SK-N-SH treated with all-trans-retinoic acid at 6 μM for 48 hours (cell line): ENCODE results near the gene CMTM2.

ENCODE experiments used
- ATAC-seq: fragments of 200-7000 bp; cut with Tn5 transposase; 3 replicates; pipeline ENCODE4 v1.9.1; 2020; ENCODE audit warnings: mild to moderate bottlenecking, moderate library complexity
- ARNTL ChIP-seq: fragments of 450-650 bp; formaldehyde crosslinking; IDR thresholded peaks from 2 replicates; pipeline ENCODE4 v1.5.0; 2020; ENCODE audit warnings: low read depth, mild to moderate bottlenecking, moderate library complexity, borderline replicate concordance
- BACH2 ChIP-seq: fragments of 250-450 bp; sonication (Bioruptor Pico); IDR thresholded peaks from 2 replicates; pipeline ENCODE4 v1.9.0; 2021; ENCODE audit warnings: mild to moderate bottlenecking, borderline replicate concordance
- CREB5 ChIP-seq: fragments of 250-450 bp; sonication (Bioruptor Pico); IDR thresholded peaks from 2 replicates; pipeline ENCODE4 v1.5.1; 2020; ENCODE audit warnings: low read depth, mild to moderate bottlenecking, moderate library complexity
- CSDC2 ChIP-seq: fragments of 250-450 bp; sonication (Bioruptor Pico); IDR thresholded peaks from 2 replicates; pipeline ENCODE4 v1.5.0; 2020; ENCODE audit warnings: mild to moderate bottlenecking, moderate library complexity
- ESRRG ChIP-seq: fragments of 250-450 bp; sonication (Bioruptor Pico); IDR thresholded peaks from 2 replicates; pipeline ENCODE4 v1.6.1; 2021; ENCODE audit warnings: mild to moderate bottlenecking
- GLIS3 ChIP-seq: fragments of 250-450 bp; sonication (Bioruptor Pico); IDR thresholded peaks from 2 replicates; pipeline ENCODE4 v1.5.0; 2020; ENCODE audit warnings: mild to moderate bottlenecking, moderate library complexity
- ISL1 ChIP-seq: fragments of 250-450 bp; sonication (Bioruptor Pico); IDR thresholded peaks from 2 replicates; pipeline ENCODE4 v2.1.2; 2022; ENCODE audit warnings: mild to moderate bottlenecking, moderate library complexity
- OSR1 ChIP-seq: fragments of 250-450 bp; sonication (Bioruptor Pico); IDR thresholded peaks from 2 replicates; pipeline ENCODE4 v1.8.0; 2022; ENCODE audit warnings: moderate library complexity, mild to moderate bottlenecking, inconsistent platforms
- PATZ1 ChIP-seq: fragments of 250-450 bp; sonication (Bioruptor Pico); IDR thresholded peaks from 2 replicates; pipeline ENCODE4 v1.8.0; 2020; ENCODE audit warnings: mild to moderate bottlenecking, moderate library complexity, borderline replicate concordance
- PPARA ChIP-seq: fragments of 250-450 bp; sonication (Bioruptor Pico); IDR thresholded peaks from 2 replicates; pipeline ENCODE4 v1.5.0; 2020; ENCODE audit warnings: mild to moderate bottlenecking, borderline replicate concordance
- RARB ChIP-seq: fragments of 250-450 bp; sonication (Bioruptor Pico); IDR thresholded peaks from 2 replicates; pipeline ENCODE4 v1.8.0; 2021; ENCODE audit warnings: mild to moderate bottlenecking, moderate library complexity
- SNAI2 ChIP-seq: fragments of 250-450 bp; sonication (Bioruptor Pico); IDR thresholded peaks from 2 replicates; pipeline ENCODE4 v1.5.0; 2020; ENCODE audit warnings: mild to moderate bottlenecking, moderate library complexity
- TCF4 ChIP-seq: fragments of 250-450 bp; sonication (Bioruptor Pico); IDR thresholded peaks from 2 replicates; pipeline ENCODE4 v1.8.0; 2021; ENCODE audit warnings: mild to moderate bottlenecking, moderate library complexity, borderline replicate concordance
- TSHZ2 ChIP-seq: fragments of 250-450 bp; sonication (Bioruptor Pico); IDR thresholded peaks from 2 replicates; pipeline ENCODE4 v1.5.0; 2020; ENCODE audit warnings: mild to moderate bottlenecking, moderate library complexity
- ZC3H10 ChIP-seq: fragments of 250-450 bp; sonication (Bioruptor Pico); IDR thresholded peaks from 2 replicates; pipeline ENCODE4 v1.5.1; 2021; ENCODE audit warnings: mild to moderate bottlenecking, moderate library complexity
- ZFP3 ChIP-seq: fragments of 250-450 bp; sonication (Bioruptor Pico); IDR thresholded peaks from 2 replicates; pipeline ENCODE4 v1.5.0; 2020; ENCODE audit warnings: mild to moderate bottlenecking, moderate library complexity
- ZFP30 ChIP-seq: fragments of 450-650 bp; formaldehyde crosslinking; IDR thresholded peaks from 2 replicates; pipeline ENCODE4 v1.5.0; 2022; ENCODE audit warnings: mild to moderate bottlenecking, moderate library complexity
- ZNF565 ChIP-seq: fragments of 450-650 bp; formaldehyde crosslinking; conservative IDR thresholded peaks from 2 replicates; pipeline ENCODE4 v1.5.0; 2020; ENCODE audit warnings: low read depth, mild to moderate bottlenecking, moderate library complexity
- ZNF70 ChIP-seq: fragments of 450-650 bp; formaldehyde crosslinking; IDR thresholded peaks from 2 replicates; pipeline ENCODE4 v1.5.0; 2020; ENCODE audit warnings: mild to moderate bottlenecking, moderate library complexity
- TF ChIP-seq, protein P1 (sequence below): fragments of 250-450 bp; sonication (Bioruptor Pico); IDR thresholded peaks from 2 replicates; pipeline ENCODE4 v1.5.1; 2021; ENCODE audit warnings: mild to moderate bottlenecking, moderate library complexity

CMTM2 gene

GRCh38 chr16:66575060-66575459, 4.2 kb upstream of the CMTM2 start:
- TF ChIP-seq ARNTL = no peak
- TF ChIP-seq ESRRG (CRISPR knock-in tag) = no peak
- no peak for TF ChIP-seq ZFP30
- no peak for TF ChIP-seq PPARA (CRISPR knock-in tag)
- no peak for TF ChIP-seq ZNF565
- no peak for TF ChIP-seq SNAI2
- TF ChIP-seq ISL1 = no peak
- no peak for TF ChIP-seq ZNF70 (CRISPR knock-in tag)
- TF ChIP-seq, protein P1, sequence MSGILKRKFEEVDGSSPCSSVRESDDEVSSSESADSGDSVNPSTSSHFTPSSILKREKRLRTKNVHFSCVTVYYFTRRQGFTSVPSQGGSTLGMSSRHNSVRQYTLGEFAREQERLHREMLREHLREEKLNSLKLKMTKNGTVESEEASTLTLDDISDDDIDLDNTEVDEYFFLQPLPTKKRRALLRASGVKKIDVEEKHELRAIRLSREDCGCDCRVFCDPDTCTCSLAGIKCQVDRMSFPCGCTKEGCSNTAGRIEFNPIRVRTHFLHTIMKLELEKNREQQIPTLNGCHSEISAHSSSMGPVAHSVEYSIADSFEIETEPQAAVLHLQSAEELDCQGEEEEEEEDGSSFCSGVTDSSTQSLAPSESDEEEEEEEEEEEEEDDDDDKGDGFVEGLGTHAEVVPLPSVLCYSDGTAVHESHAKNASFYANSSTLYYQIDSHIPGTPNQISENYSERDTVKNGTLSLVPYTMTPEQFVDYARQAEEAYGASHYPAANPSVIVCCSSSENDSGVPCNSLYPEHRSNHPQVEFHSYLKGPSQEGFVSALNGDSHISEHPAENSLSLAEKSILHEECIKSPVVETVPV (CRISPR knock-in tag) = no peak
- TF ChIP-seq PATZ1 = no peak
- TF ChIP-seq TSHZ2 = no peak
- no peak for TF ChIP-seq ZC3H10 (CRISPR knock-in tag)
- TF ChIP-seq CSDC2 (CRISPR knock-in tag) = no peak
- TF ChIP-seq GLIS3 (CRISPR knock-in tag) = no peak
- no peak for TF ChIP-seq CREB5 (CRISPR knock-in tag)
- no peak for TF ChIP-seq TCF4 (CRISPR knock-in tag)
- no peak for TF ChIP-seq BACH2 (CRISPR knock-in tag)
- no peak for TF ChIP-seq ZFP3 (CRISPR knock-in tag)
- TF ChIP-seq OSR1 (CRISPR knock-in tag) = no peak
- TF ChIP-seq RARB (CRISPR knock-in tag) = no peak
- ATAC-seq = no peak

DNA sequence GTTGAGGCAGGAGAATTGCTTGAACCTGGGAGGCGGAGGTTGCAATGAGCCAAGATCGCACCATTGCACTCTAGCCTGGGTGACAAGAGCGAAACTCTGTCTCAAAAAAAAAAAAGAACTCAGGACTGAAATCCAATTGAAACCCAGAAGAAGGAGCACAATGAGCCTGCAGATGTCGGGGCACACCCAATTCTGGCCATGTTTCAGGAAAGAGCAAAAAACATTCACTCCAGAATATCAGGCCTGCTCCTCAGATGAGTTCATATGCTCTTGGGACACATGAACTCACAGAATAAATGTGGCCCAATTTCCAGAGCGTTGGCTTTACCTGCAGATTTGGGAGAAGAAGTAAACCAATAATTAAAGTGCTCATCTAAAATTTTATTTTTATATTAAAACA, 3.0 kb upstream of the CMTM2 start:
- no peak for ATAC-seq

More for the DNA sequence above, 3.0 kb upstream of the CMTM2 start:
- TF ChIP-seq ZC3H10 (CRISPR knock-in tag) (no peak), PATZ1 (no peak), ZNF565 (no peak), BACH2 (CRISPR knock-in tag) (no peak), ZFP3 (CRISPR knock-in tag) (no peak), CSDC2 (CRISPR knock-in tag) (no peak), ZNF70 (CRISPR knock-in tag) (no peak)
